OCI-LY7 (cell line): Measurements from ENCODE around the gene BEST2. TPM values are rescaled to one million over a fixed set of nuclear protein-coding genes. Genes with fewer than 3 reads are reported as not detected.

Experiments
- BruUV-seq: library from RNA; stranded (reverse); fragments of 400-500 nt; replicated peaks from 2 replicates; lab custom pipeline; 2021; lab: Mats Ljungman, UMichigan
- CTCF ChIA-PET: fragments of 300-600 bp; sonication (Branson Sonifier 250); formaldehyde crosslinking; loops from one replicate; lab custom pipeline; 2022; ENCODE audit warnings: antibody characterized with exemption; ENCODE audit not compliant: unreplicated experiment; lab: Charles Lee
- POLR2A ChIA-PET: fragments of 300-600 bp; sonication (Branson Sonifier 250); formaldehyde crosslinking; loops from one replicate; lab custom pipeline; 2022; ENCODE audit warnings: antibody characterized with exemption; lab: Charles Lee
- DNase-seq: peaks from one replicate; pipeline ENCODE4 v3.0.0-alpha.2; 2015; ENCODE audit warnings: low spot score
- H2AFZ ChIP-seq: fragments of 200-600 bp; sonication (generic), shearing (Covaris generic); 2 replicates; pipeline ENCODE4 v1.6.1; 2014; ENCODE audit warnings: mild to moderate bottlenecking, antibody characterized with exemption, low read length, moderate library complexity
- H3K27ac ChIP-seq: fragments of 200-600 bp; sonication (generic); 2 replicates; pipeline ENCODE4 v1.5.1; 2014; ENCODE audit warnings: mixed run types, low read depth, mild to moderate bottlenecking, moderate library complexity, low read length, inconsistent platforms; ENCODE audit not compliant: poor library complexity, severe bottlenecking
- H3K36me3 ChIP-seq: fragments of 200-600 bp; sonication (generic); 2 replicates; pipeline ENCODE4 v1.6.1; 2014; ENCODE audit warnings: mild to moderate bottlenecking, antibody characterized with exemption, low read length, moderate library complexity, mixed read lengths; ENCODE audit not compliant: insufficient read depth
- H3K4me1 ChIP-seq: fragments of 200-600 bp; sonication (generic); 2 replicates; pipeline ENCODE4 v1.5.1; 2014; ENCODE audit warnings: mild to moderate bottlenecking, low read length; ENCODE audit not compliant: insufficient read depth, poor library complexity, severe bottlenecking
- H3K4me2 ChIP-seq: fragments of 200-600 bp; sonication (generic); 2 replicates; pipeline ENCODE4 v1.6.1; 2014; ENCODE audit warnings: mild to moderate bottlenecking, low read length
- H3K4me3 ChIP-seq: fragments of 200-600 bp; sonication (generic); 2 replicates; pipeline ENCODE4 v1.5.1; 2014; ENCODE audit warnings: mild to moderate bottlenecking, low read depth, low read length; ENCODE audit not compliant: poor library complexity, severe bottlenecking
- H3K79me2 ChIP-seq: fragments of 200-600 bp; sonication (generic); 2 replicates; pipeline ENCODE4 v1.6.1; 2016; ENCODE audit warnings: low read depth, mild to moderate bottlenecking, low read length, moderate library complexity, mixed read lengths; ENCODE audit not compliant: insufficient read depth
- H3K9me2 ChIP-seq: fragments of 200-600 bp; sonication (generic); 2 replicates; pipeline ENCODE4 v1.6.1; 2016; ENCODE audit warnings: mild to moderate bottlenecking, low read length, mixed read lengths; ENCODE audit not compliant: insufficient read depth
- H3K9me3 ChIP-seq: fragments of 200-600 bp; sonication (generic); 2 replicates; pipeline ENCODE4 v1.6.1; 2014; ENCODE audit warnings: mild to moderate bottlenecking, mixed run types, low read length, mixed read lengths
- H4K20me1 ChIP-seq: fragments of 200-600 bp; sonication (generic); 2 replicates; pipeline ENCODE4 v1.6.1; 2014; ENCODE audit warnings: mild to moderate bottlenecking, antibody characterized with exemption, low read length, moderate library complexity, mixed read lengths; ENCODE audit not compliant: insufficient read depth
- EZH2phosphoT487 ChIP-seq: fragments of 200-600 bp; sonication (generic); IDR thresholded peaks from 2 replicates; pipeline ENCODE4 v1.6.1; 2018; ENCODE audit warnings: low read depth, borderline replicate concordance, mild to moderate bottlenecking, mixed run types, antibody characterized with exemption, low read length, moderate library complexity, mixed read lengths
- intact Hi-C: fragments of 100-400 bp; cut with micrococcal nuclease; formaldehyde crosslinking; loops from one replicate; pipeline ENCODE4 v1.10.0; 2022; ENCODE audit not compliant: unreplicated experiment
- total RNA-seq, 2 experiments: library from RNA; depleted of rRNA in 1 of 2; stranded (reverse); fragments of >200 nt in 1 of 2; shearing (Covaris generic) in 1 of 2; gene quantifications; 2 replicates each; pipeline ENCODE4 v1.2.3, GENCODE V29; 2014 to 2022
- TF ChIP-seq, protein P1 (sequence below): fragments of 200-600 bp; sonication (generic); conservative IDR thresholded peaks from 2 replicates; pipeline ENCODE4 v1.5.1; 2014; ENCODE audit warnings: mild to moderate bottlenecking, antibody characterized with exemption, low read length, moderate library complexity, mixed read lengths

Gene BEST2
- total RNA-seq, 2 experiments from 2014 or later, result not detected

DNA sequence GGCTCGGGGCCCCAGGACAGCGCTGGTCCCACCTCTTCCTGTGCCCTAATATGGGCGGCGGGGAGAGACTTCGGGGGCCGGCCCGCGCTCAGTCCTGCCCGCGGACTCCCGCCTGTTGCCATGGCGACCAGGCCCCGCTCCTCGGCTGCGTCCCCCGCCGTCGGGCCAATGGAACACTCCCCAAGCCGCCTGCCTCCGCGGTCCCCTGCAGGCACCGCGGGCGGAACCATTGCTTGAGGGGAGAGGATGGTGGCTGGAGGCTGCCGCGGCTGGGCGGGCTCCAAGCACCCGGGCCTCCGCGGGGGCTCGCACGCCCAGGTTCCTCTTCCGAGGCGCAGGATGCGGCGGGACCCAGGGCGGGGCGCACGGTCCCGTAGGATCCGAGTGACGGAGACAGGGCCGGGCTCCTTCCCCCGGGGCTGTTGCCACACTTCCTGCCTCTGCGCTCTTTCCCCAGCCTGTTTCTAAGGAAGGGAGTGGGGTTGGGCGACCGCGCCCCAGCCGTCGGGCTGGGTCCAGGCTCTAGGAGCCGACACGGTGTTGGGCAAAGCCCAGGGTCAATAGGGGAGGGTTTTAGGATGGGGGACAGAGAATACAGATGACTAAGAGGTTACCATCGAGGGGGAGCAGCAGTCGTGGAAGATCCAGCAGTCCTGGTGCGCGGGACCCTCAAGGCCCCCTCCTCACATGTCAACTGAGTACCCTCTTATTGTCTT, 38.5 kb downstream of the BEST2 start:
- Histone ChIP-seq H3K27ac (peak overlapping the region; percentile 77), H4K20me1 (no peaks in the 10 kb centered on the region), H3K9me3 (no peaks in the 10 kb centered on the region), H3K4me2 (peak overlapping the region; percentile 95), H3K4me3 (peak overlapping the region; percentile 84), H3K36me3 (no peaks in the 10 kb centered on the region), H3K79me2 (peaks cover 8% of the 10 kb centered on the region), H2AFZ (peak overlapping the region; percentile 35; the same call in 1 of the 2 replicates), H3K9me2 (no peaks in the 10 kb centered on the region), H3K4me1 (peaks cover 54% of the 10 kb centered on the region)
- ChIA-PET CTCF (interaction anchor here (0.6 kb wide), 1 partner anchor 9 kb away, joined by 3 read pairs; no protein-coding TSS in a partner anchor), POLR2A (interaction anchor here (0.6 kb wide), 1 partner anchor 690 kb away, joined by 3 read pairs; no protein-coding TSS in a partner anchor)
- BruUV-seq, result no TSS peak
- peak; percentile 95 for DNase-seq
- TF ChIP-seq, protein P1, sequence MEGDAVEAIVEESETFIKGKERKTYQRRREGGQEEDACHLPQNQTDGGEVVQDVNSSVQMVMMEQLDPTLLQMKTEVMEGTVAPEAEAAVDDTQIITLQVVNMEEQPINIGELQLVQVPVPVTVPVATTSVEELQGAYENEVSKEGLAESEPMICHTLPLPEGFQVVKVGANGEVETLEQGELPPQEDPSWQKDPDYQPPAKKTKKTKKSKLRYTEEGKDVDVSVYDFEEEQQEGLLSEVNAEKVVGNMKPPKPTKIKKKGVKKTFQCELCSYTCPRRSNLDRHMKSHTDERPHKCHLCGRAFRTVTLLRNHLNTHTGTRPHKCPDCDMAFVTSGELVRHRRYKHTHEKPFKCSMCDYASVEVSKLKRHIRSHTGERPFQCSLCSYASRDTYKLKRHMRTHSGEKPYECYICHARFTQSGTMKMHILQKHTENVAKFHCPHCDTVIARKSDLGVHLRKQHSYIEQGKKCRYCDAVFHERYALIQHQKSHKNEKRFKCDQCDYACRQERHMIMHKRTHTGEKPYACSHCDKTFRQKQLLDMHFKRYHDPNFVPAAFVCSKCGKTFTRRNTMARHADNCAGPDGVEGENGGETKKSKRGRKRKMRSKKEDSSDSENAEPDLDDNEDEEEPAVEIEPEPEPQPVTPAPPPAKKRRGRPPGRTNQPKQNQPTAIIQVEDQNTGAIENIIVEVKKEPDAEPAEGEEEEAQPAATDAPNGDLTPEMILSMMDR, result no peak
- TF ChIP-seq EZH2phosphoT487, result no peak
- intact Hi-C loops, result loop anchor here (5.0 kb wide), 1 partner anchor 68 kb away; the partner anchor contains the start of gene TNPO2

DNA sequence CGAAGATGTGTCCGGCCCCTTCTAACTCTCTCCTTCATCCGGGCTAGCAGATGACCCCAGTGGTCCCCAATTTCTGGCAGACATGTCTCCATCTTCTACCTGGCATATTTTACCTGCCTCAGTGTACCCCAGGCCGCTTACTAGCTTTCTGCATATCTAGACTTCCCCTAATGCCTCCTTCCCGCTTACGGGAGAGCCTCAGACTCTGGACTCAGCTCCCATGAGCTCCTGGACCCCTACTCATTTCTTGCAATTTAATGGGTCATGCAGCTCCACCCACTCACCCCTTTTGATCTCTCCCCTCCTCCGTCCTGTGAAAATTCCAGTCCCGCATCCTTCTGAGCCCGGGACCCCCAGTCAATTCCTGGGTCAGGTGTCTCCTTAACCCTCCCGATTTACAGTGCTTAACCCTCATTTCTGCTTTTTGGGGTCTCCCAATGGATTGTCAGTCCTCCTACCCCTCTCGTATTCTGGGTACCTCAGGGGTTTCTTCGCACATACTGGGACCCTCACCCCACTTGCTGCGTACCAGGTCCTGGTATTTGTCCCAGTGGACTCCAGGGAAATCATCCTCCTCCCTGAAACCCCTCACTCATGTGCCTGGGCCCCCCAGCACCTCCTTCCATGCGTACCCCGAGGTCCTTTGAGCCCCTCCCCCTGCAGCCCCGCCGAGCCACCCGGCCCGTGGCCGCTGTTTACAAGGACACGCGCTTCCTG, 39.2 kb downstream of the BEST2 start:
- Histone ChIP-seq H3K9me3 (no peaks in the 10 kb centered on the region), H3K79me2 (peaks cover 8% of the 10 kb centered on the region), H4K20me1 (no peaks in the 10 kb centered on the region; the same call in 1 of the 2 replicates), H3K4me3 (peak overlapping the region; percentile 84), H2AFZ (peak overlapping the region; percentile 35; the same call in 1 of the 2 replicates), H3K4me2 (peak overlapping the region; percentile 95), H3K4me1 (peaks cover 48% of the 10 kb centered on the region), H3K36me3 (no peaks in the 10 kb centered on the region), H3K9me2 (no peaks in the 10 kb centered on the region), H3K27ac (peak overlapping the region; percentile 77)
- no TSS peak for BruUV-seq
- ChIA-PET POLR2A (interaction anchor here (1.2 to 2.2 kb wide), 3 partner anchors 8 to 14 kb away, joined by 5 to 10 read pairs (median 5); partner anchors contain the start of gene THSD8), CTCF (interaction anchor here (2.8 kb wide), 1 partner anchor 13 kb away, joined by 20 read pairs; no protein-coding TSS in a partner anchor)
- TF ChIP-seq, protein P1, result no peak
- no peak for TF ChIP-seq EZH2phosphoT487
- peak; percentile 19 for DNase-seq
- intact Hi-C loops, result loop anchor here (1.0 to 5.0 kb wide), 2 partner anchors 13 to 68 kb away; partner anchors contain the start of gene TNPO2
